Measurements from ENCODE around the gene NPM3.

- TF ChIP-seq CTCF (IDR thresholded peaks at IDR 0.05) = no peak
- TF ChIP-seq POLR2A (IDR thresholded peaks at IDR 0.05) = no peak
Measured at GRCh38 chr10:101778151-101778780, 5.0 kb downstream of the NPM3 start.
